HG03045 (cell line): ENCODE measurements around the gene AMOTL2.

Experiments used
- ATAC-seq: cut with Tn5 transposase; IDR thresholded peaks from one replicate; pipeline ENCODE4 v1.9.1; 2021; ENCODE audit warnings: mild to moderate bottlenecking, moderate library complexity; ENCODE audit not compliant: unreplicated experiment

Gene AMOTL2

DNA sequence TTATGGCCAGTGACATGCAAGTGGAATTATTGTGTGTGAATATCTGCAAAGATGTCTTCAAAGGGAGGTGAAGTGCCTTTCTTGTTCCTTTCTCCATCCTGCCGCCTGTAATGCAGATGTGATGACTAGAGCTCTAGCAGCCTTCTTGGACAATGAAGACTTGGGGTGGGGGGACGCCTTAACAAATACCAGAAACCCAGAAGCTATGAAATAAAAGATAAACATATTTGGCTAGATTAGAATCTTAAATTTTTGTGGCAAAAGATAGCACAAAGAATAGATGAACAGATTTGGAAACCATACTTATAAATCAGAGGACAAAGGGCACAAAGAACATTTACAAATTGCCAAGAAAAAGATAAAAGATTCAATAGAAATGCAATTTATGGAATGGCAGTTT, 56.1 kb downstream of the AMOTL2 start:
- no peak for ATAC-seq

DNA sequence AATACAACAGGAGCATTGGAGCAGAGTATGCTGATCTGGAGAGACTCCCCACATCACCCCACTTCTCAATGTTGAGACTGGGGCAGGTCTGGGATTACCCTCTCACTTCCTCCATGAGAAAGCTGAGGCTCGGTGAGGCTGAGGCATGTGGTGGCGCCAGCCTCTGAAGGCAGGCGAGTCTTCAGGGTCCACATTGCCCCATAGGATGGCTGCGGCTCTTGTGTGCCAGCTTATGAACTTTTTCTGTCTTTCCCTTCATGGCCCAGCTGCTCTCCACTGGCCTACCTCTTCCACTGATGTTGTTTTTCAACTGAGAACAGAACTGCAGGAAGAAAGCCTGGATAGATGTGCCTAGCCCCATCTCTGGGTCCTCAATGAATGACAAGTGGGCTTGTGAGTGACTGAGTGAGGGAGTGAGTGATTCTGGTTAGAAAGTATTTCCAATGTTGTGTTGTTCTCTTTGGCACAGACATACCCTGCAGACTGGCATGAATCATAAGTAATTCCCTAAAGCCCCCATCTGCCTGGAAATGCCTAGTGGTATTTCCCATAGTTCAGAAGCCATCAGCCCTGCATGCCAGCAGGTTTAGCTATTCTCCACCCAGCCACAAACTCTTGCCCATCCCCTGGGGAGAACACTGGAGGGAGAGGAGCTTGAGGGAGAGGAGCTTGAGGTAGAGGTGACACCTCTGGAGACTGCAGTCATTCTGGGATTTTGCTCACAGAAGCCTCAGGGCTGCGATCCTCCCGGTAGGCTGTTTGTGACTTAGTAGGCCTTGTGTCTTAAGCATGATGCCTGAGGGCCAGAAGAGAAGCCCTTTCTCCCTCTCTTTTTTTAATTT, 56.9 kb downstream of the AMOTL2 start:
- no peak for ATAC-seq

DNA sequence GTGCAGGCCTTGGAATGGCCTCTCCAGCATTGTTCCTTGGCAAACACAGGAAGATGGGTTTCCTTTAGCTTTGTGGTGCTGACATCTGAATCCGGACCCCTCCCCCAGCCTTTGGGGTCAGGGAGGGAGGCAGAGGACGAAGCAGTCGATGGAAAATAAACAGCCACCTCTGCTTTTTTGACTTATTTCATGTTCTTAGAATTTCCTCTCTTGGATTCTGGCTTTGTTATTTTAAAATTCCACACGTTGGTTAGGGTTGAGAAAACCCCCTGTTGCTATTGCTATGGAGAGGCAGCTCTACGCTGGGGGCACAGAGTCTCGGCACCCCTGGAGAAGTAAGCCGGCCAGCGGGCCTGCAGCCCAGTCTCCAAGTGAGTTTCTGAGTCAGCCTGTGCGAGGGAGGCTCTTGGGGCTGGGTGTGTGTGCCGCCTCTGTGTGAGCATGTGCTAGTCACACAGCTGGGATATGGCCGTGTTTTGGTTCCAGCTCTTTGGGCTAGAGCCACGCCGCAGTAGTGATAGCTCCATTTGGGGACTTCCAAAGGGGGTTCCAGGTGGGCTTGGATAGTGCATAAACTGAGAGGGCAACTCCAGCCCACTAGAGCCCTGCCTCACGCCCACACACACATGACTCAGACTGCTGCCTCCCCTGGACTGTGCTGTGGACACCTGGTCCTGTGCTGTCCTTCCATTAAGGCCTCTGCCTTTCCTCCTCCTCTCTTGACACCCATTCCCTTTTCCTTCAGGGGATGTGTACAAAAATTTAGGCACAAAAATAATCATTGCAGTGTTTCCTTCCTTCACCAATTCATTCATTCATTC, 58.8 kb downstream of the AMOTL2 start:
- no peak for ATAC-seq

DNA sequence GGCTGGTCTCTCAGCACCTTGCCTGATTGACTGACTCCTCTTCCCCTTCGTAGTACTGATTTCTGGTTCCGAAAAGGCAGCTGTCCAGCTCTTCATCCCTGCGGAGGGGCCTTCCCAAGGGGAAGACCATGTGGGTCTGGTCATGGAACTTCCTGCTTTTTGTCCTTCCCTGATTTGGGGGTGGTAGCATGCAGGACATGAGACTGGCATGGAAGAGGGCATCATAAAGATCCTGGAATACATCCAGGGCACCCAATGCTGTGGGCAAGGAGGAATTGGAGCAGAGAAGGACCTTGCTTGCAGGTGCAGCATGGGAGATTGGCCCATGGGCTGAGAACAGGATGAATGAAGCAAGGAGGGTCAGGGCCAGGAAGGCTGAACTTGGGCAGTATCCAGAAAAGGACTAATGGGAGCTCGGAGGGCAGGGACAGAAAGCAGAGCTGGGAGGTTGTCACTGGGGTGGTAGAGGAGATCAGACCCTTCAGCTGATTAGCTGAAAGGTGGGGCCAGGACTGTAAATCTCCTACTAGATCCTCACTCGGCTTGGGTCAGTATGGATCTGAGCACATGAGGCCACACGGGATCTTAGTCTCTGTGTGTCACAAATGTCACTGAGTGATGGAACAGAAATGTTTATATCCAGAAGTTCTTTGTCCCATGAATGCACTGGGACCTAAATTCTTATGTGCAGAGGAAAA, 59.5 kb downstream of the AMOTL2 start:
- ATAC-seq, result no peak

DNA sequence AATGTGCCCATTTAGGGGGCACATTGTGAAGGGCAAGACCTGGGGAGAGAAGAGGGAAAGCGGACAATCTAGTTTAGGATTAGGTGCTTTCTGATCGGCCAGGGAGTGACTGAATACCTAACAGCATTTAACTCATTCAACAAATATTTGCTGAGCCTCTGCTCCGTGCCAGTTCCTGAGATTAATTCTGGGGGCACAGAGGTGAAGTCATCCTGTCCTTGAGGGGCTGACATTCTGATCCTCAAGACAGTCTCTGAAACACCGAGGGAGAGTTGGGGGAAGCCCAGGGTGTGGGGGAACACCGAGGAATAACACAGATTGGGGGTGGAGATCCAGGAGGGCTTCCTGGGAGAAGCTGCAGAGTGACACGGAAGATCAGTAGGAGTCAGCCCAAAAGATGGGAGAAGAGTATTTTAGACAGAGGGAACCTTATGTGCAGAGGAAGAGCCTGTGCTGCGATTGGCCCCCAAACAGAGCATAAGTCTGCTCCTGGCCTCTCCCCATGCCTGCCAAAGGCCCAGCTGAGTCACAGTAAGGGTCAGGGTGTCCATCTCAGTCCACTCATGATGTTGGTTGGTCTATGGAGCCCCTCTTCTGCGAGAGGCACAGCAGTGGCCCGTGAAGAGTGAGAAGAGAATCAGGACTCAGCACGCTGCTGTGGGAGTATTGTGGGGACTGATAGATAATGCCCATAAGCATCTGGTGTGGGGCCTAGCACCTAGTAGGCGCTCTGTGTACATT, 60.2 kb downstream of the AMOTL2 start:
- ATAC-seq, result no peak

DNA sequence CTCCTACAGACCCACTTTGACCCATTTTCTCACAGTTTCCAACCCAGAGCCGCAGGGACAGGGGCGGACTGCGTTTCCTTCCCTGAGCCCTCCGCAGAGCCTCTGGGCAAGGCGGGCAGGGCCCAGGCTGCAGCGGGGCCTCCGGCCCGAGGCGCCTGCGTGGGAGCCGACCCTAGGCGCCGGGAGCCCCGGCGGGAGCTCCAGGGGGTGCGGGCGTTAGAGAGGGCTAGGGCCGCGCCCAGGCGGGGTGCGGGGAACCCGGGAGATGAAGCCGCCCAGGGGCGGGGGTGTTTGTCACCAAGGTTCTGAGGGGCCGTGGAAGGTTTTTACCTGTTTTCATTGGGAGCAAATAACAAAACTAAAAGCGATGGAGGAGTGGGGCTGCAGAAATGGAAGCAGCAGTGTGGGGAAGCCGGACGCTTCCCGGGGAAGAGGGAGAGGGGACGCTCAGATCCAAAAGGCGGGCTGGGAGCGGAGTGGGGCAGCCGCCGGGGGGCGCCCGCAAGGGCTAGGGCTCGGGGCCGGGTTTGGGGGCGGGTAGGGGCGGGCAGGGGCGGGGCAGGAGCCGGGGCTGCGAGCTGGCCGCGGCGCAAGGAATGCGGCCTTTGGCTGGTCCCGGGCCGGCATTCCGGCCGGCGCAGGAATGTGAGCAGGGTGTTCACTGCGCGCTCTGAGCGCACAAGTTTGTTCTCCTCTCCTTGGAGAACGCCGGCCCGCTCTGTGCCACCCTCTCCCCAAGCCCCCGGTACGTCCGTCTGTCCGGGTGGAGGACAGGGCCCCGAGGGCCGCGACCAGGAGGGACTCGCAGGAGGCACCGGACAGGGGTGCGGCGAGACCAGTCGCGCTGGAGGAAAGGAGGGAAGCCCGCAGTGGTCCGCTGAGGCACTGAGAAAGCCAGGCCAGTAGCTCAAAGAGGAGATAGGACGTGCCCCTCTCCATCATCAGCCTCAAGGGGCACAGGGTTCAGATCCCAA, 61.1 kb downstream of the AMOTL2 start:
- no peak for ATAC-seq

DNA sequence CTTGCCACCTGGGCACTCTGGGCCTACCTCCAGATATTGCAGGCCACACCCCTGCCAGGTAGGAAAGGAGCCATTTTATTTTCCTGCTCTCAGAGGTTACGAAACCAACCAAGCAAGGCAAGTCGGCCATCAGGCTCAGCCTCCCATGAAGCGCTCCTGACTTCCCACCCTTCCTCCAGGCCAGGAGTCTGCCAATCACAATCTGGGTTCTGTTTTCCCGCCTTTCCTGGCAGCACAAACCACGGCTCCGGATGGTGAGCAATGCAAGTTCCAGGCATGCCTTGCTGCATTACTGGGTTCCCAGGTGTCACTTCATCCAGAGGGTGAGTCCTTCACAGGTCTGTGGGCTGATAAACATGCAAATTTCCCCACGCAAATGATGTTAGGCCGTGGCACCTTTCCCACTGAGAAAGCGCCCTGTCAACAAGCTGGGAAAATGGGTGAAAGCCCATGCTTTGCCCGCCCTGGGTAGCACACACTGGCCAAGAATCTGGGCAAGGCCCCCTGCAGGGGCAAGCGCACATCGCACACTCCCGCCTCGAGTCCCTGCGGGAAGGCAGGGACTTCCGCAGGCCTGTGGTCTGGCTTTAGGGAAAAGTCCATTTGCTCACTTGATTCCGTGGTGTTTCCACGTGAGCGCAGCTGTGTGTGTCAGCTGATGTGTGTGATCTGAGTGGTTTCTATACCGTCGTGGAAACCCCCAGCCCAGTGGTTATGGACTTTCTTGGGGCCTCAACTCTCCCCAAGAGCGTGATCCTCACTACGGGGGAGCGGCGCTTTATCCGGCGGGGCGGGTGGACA, 62.0 kb downstream of the AMOTL2 start:
- no peak for ATAC-seq

DNA sequence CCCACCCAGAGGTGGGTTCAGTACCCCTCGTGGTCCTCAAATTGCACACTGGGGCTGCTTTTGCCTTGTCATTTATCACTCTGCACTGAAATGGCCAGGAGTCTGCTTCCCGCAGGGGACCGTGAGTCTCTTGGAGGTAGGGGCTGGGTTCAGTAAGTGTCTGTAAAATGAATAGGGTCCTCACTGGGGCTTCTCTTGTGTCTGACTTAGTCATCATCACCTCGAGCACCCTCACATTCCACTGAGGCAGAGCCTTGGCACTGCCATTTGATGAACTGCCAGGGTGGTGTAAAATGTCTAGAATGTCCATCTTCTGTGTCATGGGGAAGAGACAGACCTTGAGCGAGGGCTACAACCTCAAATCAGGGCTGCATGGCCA, 62.6 kb downstream of the AMOTL2 start:
- ATAC-seq, result no peak

DNA sequence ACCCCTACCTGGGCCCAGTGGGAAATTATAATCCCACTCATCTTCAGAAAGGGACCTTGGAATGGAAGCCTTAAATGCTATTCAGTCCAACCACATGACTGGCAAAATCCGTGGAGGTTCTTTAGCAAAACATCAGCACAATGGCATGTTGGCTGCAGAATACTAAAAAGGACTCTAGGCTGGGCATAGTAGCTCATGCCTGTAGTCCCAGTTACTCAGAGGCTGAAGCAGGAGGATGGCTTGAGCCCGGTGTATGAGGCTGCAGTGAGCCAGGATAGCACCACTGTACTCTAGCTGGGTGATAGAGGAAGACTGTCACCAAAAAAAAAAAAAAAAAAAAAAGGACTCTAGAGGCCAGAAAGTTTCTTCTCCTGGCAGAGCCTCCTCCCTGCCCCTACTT, 63.0 kb downstream of the AMOTL2 start:
- ATAC-seq, result no peak

DNA sequence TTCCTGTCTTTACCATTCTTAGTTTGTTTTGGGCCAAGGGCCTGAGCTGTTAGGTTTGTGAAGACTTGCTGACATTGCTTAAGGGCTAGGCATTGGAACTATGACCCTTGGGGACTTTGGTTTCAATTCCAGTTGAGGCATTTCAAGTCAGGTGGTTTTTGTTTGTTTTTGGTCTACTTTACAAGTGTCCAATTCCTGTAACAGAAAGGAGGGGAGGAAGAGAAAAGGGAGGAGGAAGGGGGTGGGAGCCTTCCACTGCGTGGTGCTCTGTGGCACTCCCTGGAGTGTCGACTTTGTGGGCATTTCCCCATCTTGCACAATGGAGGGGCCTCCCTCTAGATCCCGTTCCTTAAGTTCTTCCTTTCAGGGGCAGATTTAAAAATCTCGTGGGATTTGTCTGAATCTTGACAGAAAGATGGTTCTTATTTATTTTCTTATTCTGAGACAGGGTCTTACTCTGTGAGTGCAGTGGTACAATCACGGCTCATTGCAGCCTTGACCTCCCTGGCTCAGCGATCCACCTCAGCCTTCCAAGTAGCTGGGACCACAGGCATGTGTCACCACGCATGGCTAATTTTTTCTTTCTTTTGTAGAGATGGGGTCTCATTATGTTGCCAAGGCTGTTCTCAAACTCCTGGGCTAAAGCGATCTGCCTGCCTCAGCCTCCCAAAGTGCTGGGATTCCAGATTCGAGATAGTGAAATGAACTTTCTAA, 64.1 kb downstream of the AMOTL2 start:
- no peak for ATAC-seq

DNA sequence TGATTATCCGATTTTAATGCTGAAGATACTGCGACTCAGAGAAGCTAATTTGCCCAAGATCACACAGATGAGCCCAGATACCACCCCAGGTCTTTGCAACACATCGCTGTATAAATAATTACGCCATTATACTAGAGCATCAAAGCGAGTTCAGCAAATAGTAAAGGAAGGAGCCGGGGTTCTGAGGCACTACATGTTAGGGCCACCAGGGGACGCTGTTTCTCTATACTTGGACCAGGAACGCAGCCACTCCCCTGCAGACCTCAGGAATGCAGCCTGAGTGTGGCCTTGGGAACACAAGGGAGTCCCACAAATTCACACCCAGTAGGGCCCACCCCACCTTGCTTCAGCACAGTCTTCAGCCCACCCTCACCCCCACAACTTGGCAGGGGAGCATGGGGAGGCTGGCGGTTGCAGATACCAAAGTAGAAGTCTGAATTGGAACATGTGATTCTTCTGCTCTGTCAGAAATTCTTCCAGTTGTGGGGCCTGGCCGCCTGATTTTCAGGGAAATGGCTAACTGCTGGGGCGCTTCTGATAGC, 65.8 kb downstream of the AMOTL2 start:
- no peak for ATAC-seq

DNA sequence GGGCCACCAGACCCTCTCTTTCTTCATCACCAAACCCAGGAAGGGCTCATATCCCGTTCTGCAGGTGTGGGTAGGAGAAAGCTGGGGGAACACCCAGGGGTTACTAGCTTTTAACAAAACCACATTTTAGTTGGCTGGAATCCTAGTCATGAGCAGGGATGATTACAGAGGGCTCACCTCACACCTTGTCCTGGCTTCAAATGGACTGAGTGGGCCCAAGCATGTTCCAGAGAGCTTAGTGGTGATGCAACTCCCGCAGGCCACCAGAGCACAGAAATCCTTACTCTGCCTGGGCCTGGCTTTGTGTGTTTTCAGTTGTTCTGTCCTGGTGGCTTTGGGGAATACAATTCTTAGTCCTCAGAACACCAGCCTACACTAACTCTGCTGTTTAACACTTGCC, 66.8 kb downstream of the AMOTL2 start:
- no peak for ATAC-seq

DNA sequence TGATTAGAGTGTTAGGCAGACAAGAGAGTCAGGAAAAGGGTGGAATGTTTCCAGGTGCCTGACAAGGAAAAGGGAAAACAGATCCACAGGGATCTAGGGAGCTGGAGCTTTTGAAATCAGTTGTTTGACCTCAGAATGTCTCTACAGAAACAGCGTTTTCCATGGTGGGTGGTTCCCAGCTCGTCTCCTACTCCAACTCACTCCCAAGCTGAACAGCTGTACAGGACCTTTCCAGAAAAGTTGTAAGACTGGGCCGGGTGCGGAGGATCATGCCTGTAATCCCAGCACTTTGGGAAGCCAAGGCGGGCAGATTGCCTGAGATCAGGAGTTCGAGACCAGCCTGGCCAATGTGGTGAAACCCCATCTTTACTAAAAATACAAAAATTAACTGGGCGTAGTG, 67.9 kb downstream of the AMOTL2 start:
- ATAC-seq, result no peak
